ENCODE data around the gene TSPAN9. TPM values are rescaled to one million over a fixed set of nuclear protein-coding genes. Genes with fewer than 3 reads are reported as not detected.

TSPAN9 gene
- total RNA-seq, 1 experiment from 2014 or later = 13.4 TPM

- ChIA-PET POLR2A (interaction anchor here (0.9 to 1.7 kb wide), 6 partner anchors 20 to 83 kb away, joined by 3 to 6 read pairs (median 5); no protein-coding TSS in a partner anchor), CTCF (interaction anchor here (0.7 to 3.2 kb wide), 6 partner anchors 10 to 144 kb away, joined by 3 to 19 read pairs (median 6); no protein-coding TSS in a partner anchor)
- Mint-ChIP-seq H3K27me3 (ENCODE audit: insufficient read depth, unreplicated experiment) (no peaks in the 10 kb centered on the region), H3K36me3 (ENCODE audit: insufficient read depth, unreplicated experiment) (no peaks in the 10 kb centered on the region), H3K9me3 (ENCODE audit: unreplicated experiment) (no peaks in the 10 kb centered on the region), H3K27ac (ENCODE audit: low read depth, unreplicated experiment) (peak overlapping the region; percentile 95), H3K4me3 (ENCODE audit: unreplicated experiment) (peak overlapping the region; percentile 54), H3K4me1 (ENCODE audit: insufficient read depth, unreplicated experiment) (peaks cover 28% of the 10 kb centered on the region)
- intact Hi-C loops (cut with micrococcal nuclease) = loop anchor here (1.0 kb wide), 2 partner anchors 14 to 48 kb away; no protein-coding TSS in a partner anchor
- no peak for DNase-seq (ENCODE audit: unreplicated experiment)
- TF ChIP-seq CTCF (IDR thresholded peaks at IDR 0.05; ENCODE audit: unreplicated experiment) = no peak
- BruUV-seq (replicated peaks) = TSS peak; percentile 84
Observed at GRCh38 chr12:3217683-3218079, 140.5 kb downstream of the TSPAN9 start.

GRCh38 chr12:3218228-3219171, 141.3 kb downstream of the TSPAN9 start:
- H3K36me3 Mint-ChIP-seq (ENCODE audit: insufficient read depth, unreplicated experiment) = no peaks in the 10 kb centered on the region
- CTCF ChIA-PET = interaction anchor here (0.6 to 3.2 kb wide), 10 partner anchors 11 to 394 kb away, joined by 3 to 19 read pairs (median 4); no protein-coding TSS in a partner anchor
- intact Hi-C loops (cut with micrococcal nuclease) = loop anchor here (1.0 kb wide), 1 partner anchor 49 kb away; no protein-coding TSS in a partner anchor

GRCh38 chr12:3219233-3219632, 142.1 kb downstream of the TSPAN9 start:
- H3K4me3 Mint-ChIP-seq (ENCODE audit: unreplicated experiment) = no peak overlapping the region
- intact Hi-C loops (cut with micrococcal nuclease) = no loop called here
- BruUV-seq (replicated peaks) = no TSS peak
- peak overlapping the region; percentile 95 for H3K27ac Mint-ChIP-seq (ENCODE audit: low read depth, unreplicated experiment)
- CTCF ChIA-PET = interaction anchor here (0.6 to 3.2 kb wide), 5 partner anchors 12 to 395 kb away, joined by 3 to 13 read pairs (median 4); no protein-coding TSS in a partner anchor
- H3K36me3 Mint-ChIP-seq (ENCODE audit: insufficient read depth, unreplicated experiment) = no peaks in the 10 kb centered on the region
- no peaks in the 10 kb centered on the region for H3K9me3 Mint-ChIP-seq (ENCODE audit: unreplicated experiment)
- H3K27me3 Mint-ChIP-seq (ENCODE audit: insufficient read depth, unreplicated experiment) = no peaks in the 10 kb centered on the region
- peaks cover 28% of the 10 kb centered on the region for H3K4me1 Mint-ChIP-seq (ENCODE audit: insufficient read depth, unreplicated experiment)
- no peak for DNase-seq (ENCODE audit: unreplicated experiment)
- no peak for TF ChIP-seq CTCF (IDR thresholded peaks at IDR 0.05; ENCODE audit: unreplicated experiment)
- POLR2A ChIA-PET = interaction anchor here (1.0 to 1.7 kb wide), 2 partner anchors 19 to 55 kb away, joined by 3 to 6 read pairs; no protein-coding TSS in a partner anchor

More at GRCh38 chr12:3218228-3219171, 141.3 kb downstream of the TSPAN9 start:
- DNase-seq (ENCODE audit: unreplicated experiment) = peak; percentile 87
- Mint-ChIP-seq H3K27me3 (ENCODE audit: insufficient read depth, unreplicated experiment) (no peaks in the 10 kb centered on the region), H3K4me1 (ENCODE audit: insufficient read depth, unreplicated experiment) (peaks cover 28% of the 10 kb centered on the region), H3K27ac (ENCODE audit: low read depth, unreplicated experiment) (peak overlapping the region; percentile 95), H3K4me3 (ENCODE audit: unreplicated experiment) (peak overlapping the region; percentile 2), H3K9me3 (ENCODE audit: unreplicated experiment) (no peaks in the 10 kb centered on the region)
- POLR2A ChIA-PET = interaction anchor here (0.9 to 1.7 kb wide), 8 partner anchors 17 to 142 kb away, joined by 3 to 6 read pairs (median 4); no protein-coding TSS in a partner anchor
- BruUV-seq (replicated peaks) = TSS peak; percentile 33
- no peak for TF ChIP-seq CTCF (IDR thresholded peaks at IDR 0.05; ENCODE audit: unreplicated experiment)

All from MCF 10A (cell line).